HEK293 (cell line): ENCODE results near the gene HNF1B.

Experiments
- CTCF ChIA-PET: fragments of 350-600 bp; formaldehyde crosslinking; extraction: SDS; loops from one replicate; lab custom pipeline; 2021; ENCODE audit warnings: antibody characterized with exemption; lab: Yijun Ruan, JAX
- POLR2A ChIA-PET: fragments of 300-600 bp; formaldehyde crosslinking; extraction: SDS; loops from one replicate; lab custom pipeline; 2020; ENCODE audit warnings: antibody characterized with exemption, inconsistent platforms; lab: Yijun Ruan, JAX
- H3K27ac ChIP-seq: fragments of 200-500 bp; sonication (Bioruptor generic); 2 replicates; pipeline ENCODE4 v1.5.1; 2014; ENCODE audit warnings: low read depth, low read length, control low read depth, inconsistent platforms; ENCODE audit errors: extremely low read depth
- H3K36me3 ChIP-seq, 2 experiments: fragments of 200-500 bp in 1 of 2; sonication (Bioruptor generic) in 1 of 2; 1 replicate in 1 of 2; 2 replicates in 1 of 2; pipeline ENCODE4 v1.5.1; 2014 to 2017; ENCODE audit warnings: inconsistent platforms in 2 of 2, low read length in 2 of 2; ENCODE audit not compliant: control insufficient read depth in 2 of 2, insufficient read depth in 1 of 2
- H3K4me1 ChIP-seq: fragments of 200-500 bp; sonication (Bioruptor generic); 2 replicates; pipeline ENCODE4 v1.5.1; 2014; ENCODE audit warnings: mild to moderate bottlenecking, low read length, inconsistent platforms; ENCODE audit not compliant: control insufficient read depth, insufficient read depth
- H3K4me3 ChIP-seq: 2 replicates; pipeline ENCODE4 v1.5.1; 2011; ENCODE audit warnings: low read depth, mild to moderate bottlenecking, control low read depth, low read length, moderate library complexity
- H3K9me3 ChIP-seq: fragments of 200-500 bp; sonication (Bioruptor generic); 2 replicates; pipeline ENCODE4 v1.5.1; 2014; ENCODE audit warnings: low read depth, low read length, inconsistent platforms; ENCODE audit not compliant: control insufficient read depth, insufficient read depth
- HIC1 ChIP-seq: fragments of 450-650 bp; formaldehyde crosslinking; IDR thresholded peaks from 2 replicates; pipeline ENCODE4 v1.5.1; 2016; ENCODE audit warnings: missing biosample characterization, missing genetic modification characterization
- MYNN ChIP-seq: fragments of 450-650 bp; formaldehyde crosslinking; IDR thresholded peaks from 2 replicates; pipeline ENCODE4 v1.5.1; 2016; ENCODE audit warnings: missing biosample characterization, missing genetic modification characterization, borderline replicate concordance
- OVOL3 ChIP-seq: fragments of 450-650 bp; formaldehyde crosslinking; IDR thresholded peaks from 2 replicates; pipeline ENCODE4 v1.5.1; 2016; ENCODE audit warnings: missing biosample characterization, missing genetic modification characterization
- YY1 ChIP-seq: fragments of 450-650 bp; formaldehyde crosslinking; IDR thresholded peaks from 2 replicates; pipeline ENCODE4 v1.5.1; 2018; ENCODE audit warnings: missing biosample characterization, missing genetic modification characterization
- ZBTB10 ChIP-seq: fragments of 450-650 bp; formaldehyde crosslinking; IDR thresholded peaks from 2 replicates; pipeline ENCODE4 v1.5.1; 2016; ENCODE audit warnings: missing biosample characterization, missing genetic modification characterization
- ZBTB49 ChIP-seq: fragments of 450-650 bp; formaldehyde crosslinking; IDR thresholded peaks from 2 replicates; pipeline ENCODE4 v1.5.1; 2016; ENCODE audit warnings: missing biosample characterization, missing genetic modification characterization, low read depth
- ZBTB7A ChIP-seq: fragments of 450-650 bp; formaldehyde crosslinking; IDR thresholded peaks from 2 replicates; pipeline ENCODE4 v1.5.1; 2016; ENCODE audit warnings: low read depth, missing biosample characterization, missing genetic modification characterization
- ZEB2 ChIP-seq: fragments of 450-650 bp; formaldehyde crosslinking; IDR thresholded peaks from 2 replicates; pipeline ENCODE4 v1.5.1; 2016; ENCODE audit warnings: missing biosample characterization, missing genetic modification characterization
- ZFP3 ChIP-seq: fragments of 450-650 bp; formaldehyde crosslinking; IDR thresholded peaks from 2 replicates; pipeline ENCODE4 v1.5.1; 2016; ENCODE audit warnings: low read depth, missing biosample characterization, missing genetic modification characterization
- ZFP41 ChIP-seq: fragments of 450-650 bp; formaldehyde crosslinking; IDR thresholded peaks from 2 replicates; pipeline ENCODE4 v1.5.1; 2016; ENCODE audit warnings: missing biosample characterization, missing genetic modification characterization, borderline replicate concordance
- ZNF146 ChIP-seq: fragments of 450-650 bp; formaldehyde crosslinking; IDR thresholded peaks from 2 replicates; pipeline ENCODE4 v1.5.1; 2016; ENCODE audit warnings: missing biosample characterization, missing genetic modification characterization
- ZNF169 ChIP-seq: fragments of 450-650 bp; formaldehyde crosslinking; IDR thresholded peaks from 2 replicates; pipeline ENCODE4 v1.5.1; 2016; ENCODE audit warnings: missing biosample characterization, missing genetic modification characterization
- ZNF18 ChIP-seq: fragments of 450-650 bp; formaldehyde crosslinking; IDR thresholded peaks from 2 replicates; pipeline ENCODE4 v1.5.1; 2016; ENCODE audit warnings: missing biosample characterization, missing genetic modification characterization
- ZNF223 ChIP-seq: fragments of 450-650 bp; formaldehyde crosslinking; IDR thresholded peaks from 2 replicates; pipeline ENCODE4 v1.5.1; 2016; ENCODE audit warnings: missing biosample characterization, missing genetic modification characterization
- ZNF239 ChIP-seq: fragments of 450-650 bp; formaldehyde crosslinking; IDR thresholded peaks from 2 replicates; pipeline ENCODE4 v1.5.1; 2016; ENCODE audit warnings: missing biosample characterization, missing genetic modification characterization
- ZNF24 ChIP-seq: fragments of 450-650 bp; formaldehyde crosslinking; IDR thresholded peaks from 2 replicates; pipeline ENCODE4 v1.5.1; 2016; ENCODE audit warnings: missing biosample characterization, missing genetic modification characterization
- ZNF354C ChIP-seq: fragments of 450-650 bp; formaldehyde crosslinking; IDR thresholded peaks from 2 replicates; pipeline ENCODE4 v1.5.1; 2016; ENCODE audit warnings: missing biosample characterization, missing genetic modification characterization, low read depth, borderline replicate concordance
- ZNF394 ChIP-seq: fragments of 450-650 bp; formaldehyde crosslinking; IDR thresholded peaks from 2 replicates; pipeline ENCODE4 v1.5.1; 2016; ENCODE audit warnings: missing biosample characterization, missing genetic modification characterization, mild to moderate bottlenecking, moderate library complexity, borderline replicate concordance
- ZNF404 ChIP-seq: fragments of 450-650 bp; formaldehyde crosslinking; IDR thresholded peaks from 2 replicates; pipeline ENCODE4 v1.5.1; 2017; ENCODE audit warnings: missing biosample characterization, missing genetic modification characterization
- ZNF48 ChIP-seq: fragments of 450-650 bp; formaldehyde crosslinking; IDR thresholded peaks from 2 replicates; pipeline ENCODE4 v1.5.1; 2016; ENCODE audit warnings: missing biosample characterization, missing genetic modification characterization
- ZNF488 ChIP-seq: fragments of 450-650 bp; formaldehyde crosslinking; IDR thresholded peaks from 2 replicates; pipeline ENCODE4 v1.5.1; 2016; ENCODE audit warnings: missing biosample characterization, missing genetic modification characterization
- ZNF549 ChIP-seq: fragments of 450-650 bp; IDR thresholded peaks from 2 replicates; pipeline ENCODE4 v1.5.1; 2018; ENCODE audit warnings: missing biosample characterization, missing genetic modification characterization, mild to moderate bottlenecking, inconsistent platforms, moderate library complexity
- ZNF621 ChIP-seq: fragments of 450-650 bp; formaldehyde crosslinking; IDR thresholded peaks from 2 replicates; pipeline ENCODE4 v1.5.1; 2017; ENCODE audit warnings: missing biosample characterization, missing genetic modification characterization
- ZNF639 ChIP-seq: fragments of 450-650 bp; formaldehyde crosslinking; IDR thresholded peaks from 2 replicates; pipeline ENCODE4 v1.5.1; 2016; ENCODE audit warnings: missing biosample characterization, missing genetic modification characterization
- ZNF664 ChIP-seq: fragments of 450-650 bp; formaldehyde crosslinking; IDR thresholded peaks from 2 replicates; pipeline ENCODE4 v1.5.1; 2016; ENCODE audit warnings: missing biosample characterization, missing genetic modification characterization
- ZSCAN16 ChIP-seq: fragments of 450-650 bp; formaldehyde crosslinking; IDR thresholded peaks from 2 replicates; pipeline ENCODE4 v1.5.1; 2016; ENCODE audit warnings: missing biosample characterization, missing genetic modification characterization
- ZSCAN30 ChIP-seq: fragments of 450-650 bp; IDR thresholded peaks from 2 replicates; pipeline ENCODE4 v1.5.1; 2018; ENCODE audit warnings: missing biosample characterization, mild to moderate bottlenecking, missing genetic modification characterization, moderate library complexity

HNF1B gene

GRCh38 chr17:37756051-37756450, 11.2 kb upstream of the HNF1B start:
- ChIA-PET CTCF (no interaction called here), POLR2A (no interaction called here)
- H3K36me3 ChIP-seq: no peaks in the 10 kb centered on the region
- TF ChIP-seq ZNF146 (tag by site-specific recombination) (no peak), ZNF18 (tag by site-specific recombination) (no peak), ZEB2 (no peak), ZSCAN30 (tag by site-specific recombination) (no peak), YY1 (tag by site-specific recombination) (no peak), HIC1 (tag by site-specific recombination) (no peak), ZNF404 (tag by site-specific recombination) (no peak), ZNF239 (tag by site-specific recombination) (no peak), ZNF549 (tag by site-specific recombination) (no peak), ZNF354C (no peak), ZNF639 (tag by site-specific recombination) (no peak), ZNF664 (tag by site-specific recombination) (no peak), ZFP41 (tag by site-specific recombination) (no peak), ZBTB10 (tag by site-specific recombination) (no peak), ZNF24 (tag by site-specific recombination) (no peak), ZFP3 (tag by site-specific recombination) (no peak), OVOL3 (tag by site-specific recombination) (no peak), MYNN (tag by site-specific recombination) (no peak), ZNF621 (tag by site-specific recombination) (no peak)
- H3K27ac ChIP-seq: no peak overlapping the region
- no peaks in the 10 kb centered on the region for H3K4me1 ChIP-seq
- no peaks in the 10 kb centered on the region for H3K9me3 ChIP-seq
- no peak overlapping the region for H3K4me3 ChIP-seq

- ChIA-PET POLR2A (no interaction called here), CTCF (no interaction called here)
- H3K4me3 ChIP-seq: no peak overlapping the region
- no peak overlapping the region for H3K27ac ChIP-seq
- no peaks in the 10 kb centered on the region for H3K9me3 ChIP-seq
- H3K4me1 ChIP-seq: no peaks in the 10 kb centered on the region
- no peaks in the 10 kb centered on the region for H3K36me3 ChIP-seq
- TF ChIP-seq ZNF488 (tag by site-specific recombination) (no peak), ZBTB49 (tag by site-specific recombination) (no peak), ZNF394 (tag by site-specific recombination) (no peak), ZNF169 (tag by site-specific recombination) (no peak), ZSCAN16 (tag by site-specific recombination) (no peak), ZNF48 (tag by site-specific recombination) (no peak), ZBTB7A (tag by site-specific recombination) (no peak), ZNF146 (tag by site-specific recombination) (no peak), ZNF223 (no peak)
Observed at GRCh38 chr17:37755455-37755854, 10.6 kb upstream of the HNF1B start.
